ENCODE results near the gene L3MBTL4. TPM values are rescaled to one million over a fixed set of nuclear protein-coding genes. Genes with fewer than 3 reads are reported as not detected.
A peak's percentile ranks its signal among the peaks of the same experiment; 100 is the strongest.

The L3MBTL4 gene
- total and polyA plus RNA-seq, 10 of the 15 experiments (the other 5 are each of a cell fraction or from before 2014, with no cell fraction given): 1.3 to 8.7 (median 3.8) TPM

DNA sequence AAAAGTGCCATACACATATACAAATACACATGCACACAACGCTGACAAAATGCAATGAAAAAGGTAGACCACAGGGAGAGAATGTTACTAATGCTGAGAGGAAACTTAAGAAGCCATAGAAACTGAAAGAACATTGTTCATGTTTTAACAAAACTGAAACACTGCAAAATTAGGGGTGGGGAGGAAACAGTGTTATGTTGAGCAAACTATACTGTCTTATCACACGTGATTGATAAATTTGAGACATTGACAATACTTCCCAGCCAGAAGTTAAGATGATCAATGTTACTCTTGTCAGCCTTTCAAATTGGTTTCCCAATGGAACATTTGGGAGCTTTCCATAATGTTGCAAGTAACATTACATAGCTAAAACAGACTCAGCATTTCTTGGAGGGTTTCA is 165.5 kb downstream of the L3MBTL4 start (continued):
- TF ChIP-seq SMC3 (IDR thresholded peaks at IDR 0.05; ENCODE audit: borderline replicate concordance, low read length) (no peak; the same call in 1 of the 2 replicates), KAT2A (conservative IDR thresholded peaks at IDR 0.05; ENCODE audit: control insufficient read depth, low read depth, low read length) (no peak), BMI1 (IDR thresholded peaks at IDR 0.05; ENCODE audit: borderline replicate concordance) (no peak), IKZF1 (conservative IDR thresholded peaks at IDR 0.05) (no peak), SREBF2 (IDR thresholded peaks at IDR 0.05; ENCODE audit: low read length) (no peak), IRF4 (IDR thresholded peaks at IDR 0.05; ENCODE audit: low read depth, low read length) (0 out of 2 replicates have a peak, but pooled peaks have one; percentile 28), BHLHE40 (IDR thresholded peaks at IDR 0.05; ENCODE audit: borderline replicate concordance in 1 of 2, low read depth in 2 of 2, low read length in 1 of 2) (peak; percentile 59 to 68; a peak in 3 of 4 replicates), ASH2L (IDR thresholded peaks at IDR 0.05; ENCODE audit: borderline replicate concordance, low read depth) (no peak), RCOR1 (conservative IDR thresholded peaks at IDR 0.05; ENCODE audit: low read depth, low read length) (no peak), ZNF622 (IDR thresholded peaks at IDR 0.05) (no peak), FOXK2 (IDR thresholded peaks at IDR 0.05) (no peak), SRF (IDR thresholded peaks at IDR 0.05; ENCODE audit: low read depth in 2 of 2, low read length in 2 of 2) (no peak), HCFC1 (IDR thresholded peaks at IDR 0.05; ENCODE audit: low read length) (no peak), MEF2B (IDR thresholded peaks at IDR 0.05; ENCODE audit: partially characterized antibody, poor library complexity, severe bottlenecking) (no peak)
- TF ChIP-seq, protein P1, sequence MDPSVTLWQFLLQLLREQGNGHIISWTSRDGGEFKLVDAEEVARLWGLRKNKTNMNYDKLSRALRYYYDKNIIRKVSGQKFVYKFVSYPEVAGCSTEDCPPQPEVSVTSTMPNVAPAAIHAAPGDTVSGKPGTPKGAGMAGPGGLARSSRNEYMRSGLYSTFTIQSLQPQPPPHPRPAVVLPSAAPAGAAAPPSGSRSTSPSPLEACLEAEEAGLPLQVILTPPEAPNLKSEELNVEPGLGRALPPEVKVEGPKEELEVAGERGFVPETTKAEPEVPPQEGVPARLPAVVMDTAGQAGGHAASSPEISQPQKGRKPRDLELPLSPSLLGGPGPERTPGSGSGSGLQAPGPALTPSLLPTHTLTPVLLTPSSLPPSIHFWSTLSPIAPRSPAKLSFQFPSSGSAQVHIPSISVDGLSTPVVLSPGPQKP (IDR thresholded peaks at IDR 0.05; ENCODE audit: low read depth, low read length): no peak
- TF ChIP-seq, protein P2, sequence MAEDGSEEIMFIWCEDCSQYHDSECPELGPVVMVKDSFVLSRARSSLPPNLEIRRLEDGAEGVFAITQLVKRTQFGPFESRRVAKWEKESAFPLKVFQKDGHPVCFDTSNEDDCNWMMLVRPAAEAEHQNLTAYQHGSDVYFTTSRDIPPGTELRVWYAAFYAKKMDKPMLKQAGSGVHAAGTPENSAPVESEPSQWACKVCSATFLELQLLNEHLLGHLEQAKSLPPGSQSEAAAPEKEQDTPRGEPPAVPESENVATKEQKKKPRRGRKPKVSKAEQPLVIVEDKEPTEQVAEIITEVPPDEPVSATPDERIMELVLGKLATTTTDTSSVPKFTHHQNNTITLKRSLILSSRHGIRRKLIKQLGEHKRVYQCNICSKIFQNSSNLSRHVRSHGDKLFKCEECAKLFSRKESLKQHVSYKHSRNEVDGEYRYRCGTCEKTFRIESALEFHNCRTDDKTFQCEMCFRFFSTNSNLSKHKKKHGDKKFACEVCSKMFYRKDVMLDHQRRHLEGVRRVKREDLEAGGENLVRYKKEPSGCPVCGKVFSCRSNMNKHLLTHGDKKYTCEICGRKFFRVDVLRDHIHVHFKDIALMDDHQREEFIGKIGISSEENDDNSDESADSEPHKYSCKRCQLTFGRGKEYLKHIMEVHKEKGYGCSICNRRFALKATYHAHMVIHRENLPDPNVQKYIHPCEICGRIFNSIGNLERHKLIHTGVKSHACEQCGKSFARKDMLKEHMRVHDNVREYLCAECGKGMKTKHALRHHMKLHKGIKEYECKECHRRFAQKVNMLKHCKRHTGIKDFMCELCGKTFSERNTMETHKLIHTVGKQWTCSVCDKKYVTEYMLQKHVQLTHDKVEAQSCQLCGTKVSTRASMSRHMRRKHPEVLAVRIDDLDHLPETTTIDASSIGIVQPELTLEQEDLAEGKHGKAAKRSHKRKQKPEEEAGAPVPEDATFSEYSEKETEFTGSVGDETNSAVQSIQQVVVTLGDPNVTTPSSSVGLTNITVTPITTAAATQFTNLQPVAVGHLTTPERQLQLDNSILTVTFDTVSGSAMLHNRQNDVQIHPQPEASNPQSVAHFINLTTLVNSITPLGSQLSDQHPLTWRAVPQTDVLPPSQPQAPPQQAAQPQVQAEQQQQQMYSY (CRISPR knock-in tag; IDR thresholded peaks at IDR 0.05): no peak
- TF ChIP-seq, protein P3, sequence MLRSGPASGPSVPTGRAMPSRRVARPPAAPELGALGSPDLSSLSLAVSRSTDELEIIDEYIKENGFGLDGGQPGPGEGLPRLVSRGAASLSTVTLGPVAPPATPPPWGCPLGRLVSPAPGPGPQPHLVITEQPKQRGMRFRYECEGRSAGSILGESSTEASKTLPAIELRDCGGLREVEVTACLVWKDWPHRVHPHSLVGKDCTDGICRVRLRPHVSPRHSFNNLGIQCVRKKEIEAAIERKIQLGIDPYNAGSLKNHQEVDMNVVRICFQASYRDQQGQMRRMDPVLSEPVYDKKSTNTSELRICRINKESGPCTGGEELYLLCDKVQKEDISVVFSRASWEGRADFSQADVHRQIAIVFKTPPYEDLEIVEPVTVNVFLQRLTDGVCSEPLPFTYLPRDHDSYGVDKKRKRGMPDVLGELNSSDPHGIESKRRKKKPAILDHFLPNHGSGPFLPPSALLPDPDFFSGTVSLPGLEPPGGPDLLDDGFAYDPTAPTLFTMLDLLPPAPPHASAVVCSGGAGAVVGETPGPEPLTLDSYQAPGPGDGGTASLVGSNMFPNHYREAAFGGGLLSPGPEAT (IDR thresholded peaks at IDR 0.05; ENCODE audit: low read depth): peak; percentile 15; the same call in 1 of the 2 replicates
- TF ChIP-seq, protein P4, sequence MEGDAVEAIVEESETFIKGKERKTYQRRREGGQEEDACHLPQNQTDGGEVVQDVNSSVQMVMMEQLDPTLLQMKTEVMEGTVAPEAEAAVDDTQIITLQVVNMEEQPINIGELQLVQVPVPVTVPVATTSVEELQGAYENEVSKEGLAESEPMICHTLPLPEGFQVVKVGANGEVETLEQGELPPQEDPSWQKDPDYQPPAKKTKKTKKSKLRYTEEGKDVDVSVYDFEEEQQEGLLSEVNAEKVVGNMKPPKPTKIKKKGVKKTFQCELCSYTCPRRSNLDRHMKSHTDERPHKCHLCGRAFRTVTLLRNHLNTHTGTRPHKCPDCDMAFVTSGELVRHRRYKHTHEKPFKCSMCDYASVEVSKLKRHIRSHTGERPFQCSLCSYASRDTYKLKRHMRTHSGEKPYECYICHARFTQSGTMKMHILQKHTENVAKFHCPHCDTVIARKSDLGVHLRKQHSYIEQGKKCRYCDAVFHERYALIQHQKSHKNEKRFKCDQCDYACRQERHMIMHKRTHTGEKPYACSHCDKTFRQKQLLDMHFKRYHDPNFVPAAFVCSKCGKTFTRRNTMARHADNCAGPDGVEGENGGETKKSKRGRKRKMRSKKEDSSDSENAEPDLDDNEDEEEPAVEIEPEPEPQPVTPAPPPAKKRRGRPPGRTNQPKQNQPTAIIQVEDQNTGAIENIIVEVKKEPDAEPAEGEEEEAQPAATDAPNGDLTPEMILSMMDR (IDR thresholded peaks at IDR 0.05 in 2 of 3, conservative IDR thresholded peaks at IDR 0.05 in 1 of 3; ENCODE audit: control insufficient read depth in 2 of 3, extremely low read depth in 1 of 3, insufficient read depth in 1 of 3, low read depth in 3 of 3, low read length in 3 of 3): no peak
- TF ChIP-seq, protein P5, sequence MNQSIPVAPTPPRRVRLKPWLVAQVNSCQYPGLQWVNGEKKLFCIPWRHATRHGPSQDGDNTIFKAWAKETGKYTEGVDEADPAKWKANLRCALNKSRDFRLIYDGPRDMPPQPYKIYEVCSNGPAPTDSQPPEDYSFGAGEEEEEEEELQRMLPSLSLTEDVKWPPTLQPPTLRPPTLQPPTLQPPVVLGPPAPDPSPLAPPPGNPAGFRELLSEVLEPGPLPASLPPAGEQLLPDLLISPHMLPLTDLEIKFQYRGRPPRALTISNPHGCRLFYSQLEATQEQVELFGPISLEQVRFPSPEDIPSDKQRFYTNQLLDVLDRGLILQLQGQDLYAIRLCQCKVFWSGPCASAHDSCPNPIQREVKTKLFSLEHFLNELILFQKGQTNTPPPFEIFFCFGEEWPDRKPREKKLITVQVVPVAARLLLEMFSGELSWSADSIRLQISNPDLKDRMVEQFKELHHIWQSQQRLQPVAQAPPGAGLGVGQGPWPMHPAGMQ (IDR thresholded peaks at IDR 0.05; ENCODE audit: borderline replicate concordance): no peak
